GM21447 (cell line): ENCODE measurements around the gene SMYD3.

Experiments
- ATAC-seq: cut with Tn5 transposase; IDR thresholded peaks from one replicate; pipeline ENCODE4 v1.9.1; 2021; ENCODE audit not compliant: unreplicated experiment

SMYD3 gene

GRCh38 chr1:246155923-246156322 is 351.2 kb downstream of the SMYD3 start:
- no peak for ATAC-seq

GRCh38 chr1:246153796-246154212 is 353.3 kb downstream of the SMYD3 start:
- ATAC-seq: no peak

DNA sequence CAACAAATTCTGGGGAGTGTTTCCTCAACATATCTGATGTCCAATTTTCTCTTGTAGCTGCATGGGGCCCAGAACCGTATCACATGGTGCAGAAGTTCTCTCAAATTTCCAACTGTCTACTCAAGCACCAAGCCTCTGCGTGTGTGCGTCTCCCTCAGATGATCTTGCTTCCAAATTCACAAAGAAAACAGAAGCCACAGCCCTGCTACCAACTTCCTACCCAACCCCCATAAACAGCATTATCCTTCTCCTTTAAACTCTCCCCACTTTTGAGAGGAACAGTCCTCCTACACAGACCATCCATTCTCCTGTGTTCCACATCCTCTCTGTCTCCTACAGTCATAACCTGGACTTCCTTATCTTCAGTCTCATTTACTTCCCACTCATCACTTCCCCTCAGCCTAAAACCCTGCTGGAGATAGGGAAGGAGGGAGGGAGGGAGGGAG is 354.1 kb downstream of the SMYD3 start:
- no peak for ATAC-seq

GRCh38 chr1:246151796-246152434 is 355.2 kb downstream of the SMYD3 start:
- ATAC-seq: no peak

DNA sequence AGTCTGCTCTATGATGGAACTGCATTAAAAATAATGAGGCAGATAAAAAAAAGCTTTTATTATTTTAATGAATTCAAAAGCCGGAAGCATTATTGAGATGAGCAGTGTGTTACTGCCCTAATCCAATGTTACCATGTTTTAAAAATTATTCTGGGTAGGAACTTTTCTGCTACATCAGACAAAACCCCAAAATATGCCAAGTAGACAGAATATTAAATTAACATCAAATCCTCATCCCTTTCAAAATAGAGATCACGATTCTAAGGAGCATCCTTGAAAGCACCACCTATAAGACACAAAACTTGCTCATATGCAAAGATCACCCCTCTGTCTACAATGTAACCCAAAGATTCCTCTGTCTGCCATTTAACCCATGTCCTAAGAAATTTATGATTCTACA is 357.5 kb downstream of the SMYD3 start:
- ATAC-seq: no peak

GRCh38 chr1:246147524-246148461 is 359.3 kb downstream of the SMYD3 start:
- ATAC-seq: no peak

GRCh38 chr1:246146804-246147523 is 360.1 kb downstream of the SMYD3 start:
- ATAC-seq: no peak

- no peak for ATAC-seq
Measured at GRCh38 chr1:246145900-246146299, 361.2 kb downstream of the SMYD3 start.

GRCh38 chr1:246144931-246145330 is 362.1 kb downstream of the SMYD3 start:
- ATAC-seq: no peak

DNA sequence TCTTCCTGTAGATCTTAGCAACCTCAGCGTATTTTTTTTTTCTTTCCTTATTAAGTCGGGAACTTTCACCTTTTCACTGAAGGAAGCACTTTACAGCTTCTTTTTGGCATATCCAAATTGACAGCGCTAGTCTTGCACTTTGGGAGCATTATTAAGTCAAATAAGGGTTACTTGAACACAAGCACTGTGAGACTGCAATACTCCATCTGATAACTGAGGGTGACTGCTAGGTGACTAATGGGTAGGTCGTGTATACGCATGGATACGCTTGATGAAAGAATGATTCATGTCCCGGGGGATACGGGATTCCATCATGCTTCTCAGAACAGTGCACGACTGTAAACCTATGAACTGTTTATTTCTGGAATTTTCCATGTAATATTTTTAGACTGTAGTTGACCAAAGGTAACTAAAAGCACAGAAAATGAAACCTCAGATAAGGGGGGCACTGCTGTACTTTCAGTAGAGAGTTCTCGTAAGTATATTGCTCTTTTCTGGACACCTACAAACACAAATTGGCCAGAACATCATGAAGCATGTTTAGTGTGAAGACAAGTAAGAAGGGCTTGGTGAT is 364.7 kb downstream of the SMYD3 start:
- ATAC-seq: no peak

GRCh38 chr1:246141306-246141705 is 365.8 kb downstream of the SMYD3 start:
- no peak for ATAC-seq

DNA sequence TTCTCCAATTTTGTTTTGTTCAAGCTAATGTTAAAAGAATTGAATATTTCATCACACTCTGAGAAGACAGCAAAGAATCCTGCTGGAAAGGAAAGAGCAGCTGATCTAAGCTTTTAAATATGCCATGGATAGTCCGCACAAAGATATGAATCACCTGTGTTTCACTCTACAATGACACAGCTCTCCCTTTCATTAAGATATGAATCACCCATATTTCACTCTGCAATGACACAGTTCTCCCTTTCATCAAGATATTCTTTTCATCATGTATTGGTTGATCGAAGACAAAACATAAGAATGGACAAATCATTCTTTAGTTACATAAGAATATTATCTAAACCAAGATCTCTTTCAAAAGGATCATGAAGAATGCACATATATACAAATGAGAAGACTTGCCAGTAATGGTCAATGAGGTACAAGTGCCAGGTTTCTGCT is 367.3 kb downstream of the SMYD3 start:
- ATAC-seq: no peak

DNA sequence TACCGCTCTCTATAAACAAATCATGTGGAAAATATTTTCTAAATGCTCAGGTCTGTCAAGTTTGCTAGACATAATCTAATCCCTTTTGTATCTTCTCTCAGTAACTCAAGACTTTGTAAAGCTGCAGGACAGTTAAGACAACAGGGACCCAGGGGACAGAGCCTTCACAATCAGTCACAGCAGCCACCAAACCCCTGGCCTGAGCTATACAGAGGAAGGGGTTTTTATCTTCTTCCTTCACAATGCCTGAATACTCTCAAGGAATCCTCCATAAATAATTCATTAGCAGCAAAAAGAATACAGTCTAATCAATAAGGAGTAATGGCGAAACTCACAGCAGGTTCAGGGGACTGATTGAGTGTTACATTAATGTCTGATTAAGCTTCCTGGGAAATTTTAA is 368.3 kb downstream of the SMYD3 start:
- no peak for ATAC-seq

- no peak for ATAC-seq
Measured at GRCh38 chr1:246136477-246136876, 370.6 kb downstream of the SMYD3 start.

GRCh38 chr1:246134789-246135188 is 372.3 kb downstream of the SMYD3 start:
- ATAC-seq: no peak

GRCh38 chr1:246131095-246131494 is 376.0 kb downstream of the SMYD3 start:
- ATAC-seq: no peak

- no peak for ATAC-seq
Measured at GRCh38 chr1:246128494-246129069, 378.5 kb downstream of the SMYD3 start.

GRCh38 chr1:246126580-246126979 is 380.5 kb downstream of the SMYD3 start:
- no peak for ATAC-seq

GRCh38 chr1:246122071-246122470 is 385.0 kb downstream of the SMYD3 start:
- ATAC-seq: no peak

DNA sequence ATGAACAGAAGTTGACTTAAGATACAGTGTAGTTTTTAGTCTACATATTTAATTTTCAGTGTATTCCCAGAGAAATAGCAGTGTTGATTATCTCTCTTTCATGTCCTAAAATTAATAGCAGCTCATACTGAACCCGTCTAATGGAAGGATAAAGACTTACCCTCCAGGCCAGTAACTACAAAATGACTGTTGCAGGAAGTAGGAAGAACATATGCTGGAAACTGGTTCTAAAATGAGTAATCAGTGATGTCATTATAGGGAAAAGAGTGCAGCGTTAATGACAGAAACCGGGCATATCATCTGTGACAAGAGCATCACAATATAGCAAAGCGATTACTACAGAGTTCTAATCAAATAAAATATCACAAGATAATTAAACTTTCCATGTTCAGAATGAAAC is 385.5 kb downstream of the SMYD3 start:
- ATAC-seq: no peak
